Fibroblast of villous mesenchyme (primary cell): Measurements from ENCODE around the gene FHAD1. TPM values are rescaled to one million over a fixed set of nuclear protein-coding genes. Genes with fewer than 3 reads are reported as not detected.
A peak's percentile ranks its signal among the peaks of the same experiment; 100 is the strongest.

Experiments
- DNase-seq: peaks from one replicate; pipeline ENCODE4 v3.0.0-alpha.2; 2010; ENCODE audit warnings: low read depth
- H3K4me3 ChIP-seq: 2 replicates; pipeline ENCODE4 v1.5.1; 2011; ENCODE audit warnings: low read depth, mild to moderate bottlenecking, low read length
- total RNA-seq: library from RNA; depleted of rRNA; stranded (reverse); fragments of >200 nt; gene quantifications from 2 replicates; pipeline ENCODE4 v1.2.3, GENCODE V29; 2012
- TF ChIP-seq, protein P1 (sequence below): IDR thresholded peaks from 2 replicates; pipeline ENCODE4 v1.5.1; 2012; ENCODE audit warnings: low read depth, mild to moderate bottlenecking, low read length; ENCODE audit not compliant: insufficient read depth

The FHAD1 gene
- total RNA-seq, 1 donor: under 0.01 TPM

DNA sequence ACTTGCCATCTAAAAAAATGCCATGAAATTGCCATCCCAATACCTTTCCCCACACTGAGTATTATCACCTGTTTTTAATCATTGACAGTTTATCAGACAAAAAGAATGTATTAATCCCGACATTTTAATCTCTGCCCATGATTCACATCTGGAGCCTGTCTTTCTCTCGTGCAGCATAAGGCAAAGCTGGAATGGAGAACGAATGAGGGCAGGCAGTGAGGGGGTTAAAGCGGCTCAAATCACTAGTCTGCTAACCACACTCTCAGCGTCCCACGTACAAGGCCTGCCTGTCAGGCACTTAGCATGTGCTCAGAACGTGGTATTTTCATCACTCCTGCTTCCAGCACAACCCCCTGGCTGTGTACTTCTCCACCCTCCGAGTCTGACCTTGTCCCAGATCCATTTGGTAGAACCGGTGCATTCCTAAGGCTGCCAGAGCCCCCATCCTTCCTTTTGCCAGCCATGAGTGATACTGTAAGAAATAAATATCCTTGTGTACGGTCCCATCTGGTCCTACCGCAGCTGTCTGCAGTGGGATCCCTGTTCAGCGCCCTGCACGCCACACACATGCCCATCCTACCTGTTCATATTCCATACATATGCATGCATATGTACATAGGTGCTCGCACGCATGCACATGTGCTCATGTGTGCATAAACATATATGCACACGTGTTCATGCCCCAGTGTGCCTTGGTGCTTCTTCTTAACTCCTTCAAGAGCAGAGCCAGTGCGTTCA lies 34.6 kb upstream of the FHAD1 start:
- DNase-seq: no peak
- no peak overlapping the region for H3K4me3 ChIP-seq
- TF ChIP-seq, protein P1, sequence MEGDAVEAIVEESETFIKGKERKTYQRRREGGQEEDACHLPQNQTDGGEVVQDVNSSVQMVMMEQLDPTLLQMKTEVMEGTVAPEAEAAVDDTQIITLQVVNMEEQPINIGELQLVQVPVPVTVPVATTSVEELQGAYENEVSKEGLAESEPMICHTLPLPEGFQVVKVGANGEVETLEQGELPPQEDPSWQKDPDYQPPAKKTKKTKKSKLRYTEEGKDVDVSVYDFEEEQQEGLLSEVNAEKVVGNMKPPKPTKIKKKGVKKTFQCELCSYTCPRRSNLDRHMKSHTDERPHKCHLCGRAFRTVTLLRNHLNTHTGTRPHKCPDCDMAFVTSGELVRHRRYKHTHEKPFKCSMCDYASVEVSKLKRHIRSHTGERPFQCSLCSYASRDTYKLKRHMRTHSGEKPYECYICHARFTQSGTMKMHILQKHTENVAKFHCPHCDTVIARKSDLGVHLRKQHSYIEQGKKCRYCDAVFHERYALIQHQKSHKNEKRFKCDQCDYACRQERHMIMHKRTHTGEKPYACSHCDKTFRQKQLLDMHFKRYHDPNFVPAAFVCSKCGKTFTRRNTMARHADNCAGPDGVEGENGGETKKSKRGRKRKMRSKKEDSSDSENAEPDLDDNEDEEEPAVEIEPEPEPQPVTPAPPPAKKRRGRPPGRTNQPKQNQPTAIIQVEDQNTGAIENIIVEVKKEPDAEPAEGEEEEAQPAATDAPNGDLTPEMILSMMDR: no peak

DNA sequence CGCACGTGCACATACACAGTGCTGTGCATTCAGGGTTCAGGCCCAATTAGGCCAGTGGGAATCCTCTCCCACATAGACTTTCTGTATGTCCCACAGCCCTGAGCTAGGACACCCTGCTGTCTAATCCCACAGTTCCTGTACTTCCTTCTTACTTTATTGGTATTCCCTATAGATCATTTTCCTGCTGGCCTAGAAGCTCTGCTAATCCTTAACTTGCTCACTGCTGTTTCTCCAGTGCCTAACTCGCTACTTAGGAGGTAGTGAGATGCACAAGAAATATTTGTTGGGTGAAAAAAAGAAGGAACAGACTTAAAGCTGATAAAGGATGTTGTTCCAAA lies 34.1 kb upstream of the FHAD1 start:
- TF ChIP-seq, protein P1: no peak
- no peak for DNase-seq
- no peak overlapping the region for H3K4me3 ChIP-seq

DNA sequence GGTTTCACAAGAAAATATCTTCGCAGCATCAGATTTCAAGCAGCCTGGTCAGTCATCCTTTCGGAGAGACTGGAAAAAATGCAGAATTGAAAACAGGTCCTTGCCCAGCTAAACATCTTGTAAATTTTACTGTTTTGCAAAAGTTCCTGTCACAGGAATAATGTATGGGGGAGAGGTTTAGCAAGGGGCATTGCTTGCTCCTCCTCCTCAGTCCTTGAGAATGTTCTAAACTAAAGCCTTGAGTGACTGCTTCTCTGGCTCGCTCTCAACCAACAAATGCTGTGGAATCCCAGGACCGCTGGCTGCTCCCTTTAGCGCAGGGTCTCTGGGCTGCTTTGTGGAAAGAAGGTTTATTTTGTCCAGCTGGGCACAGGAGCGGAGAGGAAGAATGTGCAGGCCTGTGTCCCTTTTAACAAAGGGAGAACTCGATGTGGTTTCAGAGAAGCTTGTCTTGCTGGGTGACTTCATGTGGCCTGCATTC lies 33.6 kb upstream of the FHAD1 start:
- TF ChIP-seq, protein P1: no peak
- peak; percentile 90 for DNase-seq
- no peak overlapping the region for H3K4me3 ChIP-seq

DNA sequence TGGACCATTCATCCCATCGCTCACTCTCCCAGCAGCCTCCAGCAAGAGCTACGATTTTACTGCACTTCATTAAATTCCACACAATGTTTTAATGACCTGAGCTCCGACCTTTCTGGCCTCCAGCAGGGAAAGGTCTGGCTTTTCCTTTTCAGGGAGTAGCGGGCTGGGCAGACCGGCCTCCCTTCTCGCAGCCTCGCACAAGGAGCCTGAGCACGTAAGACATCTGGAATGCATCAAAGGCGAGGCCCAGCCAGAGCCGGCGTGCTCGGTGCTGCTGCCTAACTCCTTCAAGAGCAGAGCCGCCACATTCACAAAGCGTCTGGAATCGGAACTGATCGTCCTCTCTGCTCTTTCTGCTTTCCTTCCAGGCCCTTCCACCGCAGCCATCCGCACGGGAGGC lies 32.5 kb upstream of the FHAD1 start:
- no peak overlapping the region for H3K4me3 ChIP-seq
- peak; percentile 95 for DNase-seq
- TF ChIP-seq, protein P1: no peak

DNA sequence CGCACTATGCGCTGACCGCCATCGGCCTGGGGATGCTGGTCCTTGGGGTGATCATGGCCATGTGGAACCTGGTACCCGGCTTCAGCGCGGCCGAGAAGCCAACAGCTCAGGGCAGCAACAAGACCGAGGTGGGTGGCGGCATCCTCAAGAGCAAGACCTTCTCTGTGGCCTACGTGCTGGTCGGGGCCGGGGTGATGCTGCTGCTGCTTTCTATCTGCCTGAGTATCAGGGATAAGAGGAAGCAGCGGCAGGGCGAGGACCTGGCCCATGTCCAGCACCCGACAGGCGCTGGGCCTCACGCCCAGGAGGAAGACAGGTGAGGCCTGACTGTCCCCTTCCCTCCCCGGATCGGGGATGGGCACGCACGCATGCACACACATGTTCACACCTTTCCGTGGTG lies 31.9 kb upstream of the FHAD1 start:
- TF ChIP-seq, protein P1: no peak
- no peak overlapping the region for H3K4me3 ChIP-seq
- no peak for DNase-seq

DNA sequence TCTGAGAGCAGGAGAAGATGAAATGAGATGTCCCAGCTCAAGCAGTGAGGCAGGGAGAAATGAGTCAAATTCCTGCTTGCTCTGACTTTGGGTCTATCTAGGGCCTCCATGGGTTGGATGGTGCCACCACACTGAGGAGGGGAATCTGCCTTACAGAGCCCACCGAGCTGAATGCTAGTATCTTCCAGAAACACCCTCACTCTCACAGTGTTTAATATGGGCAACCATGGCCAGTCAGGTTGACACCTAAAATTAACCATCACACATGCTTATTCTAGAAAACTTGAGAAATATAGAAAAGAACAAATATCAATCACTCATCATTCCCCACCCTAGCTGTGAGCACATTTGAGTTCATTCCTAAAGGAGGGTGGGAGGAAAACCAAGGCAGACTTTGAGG lies 29.4 kb upstream of the FHAD1 start:
- no peak for DNase-seq
- H3K4me3 ChIP-seq: no peak overlapping the region
- TF ChIP-seq, protein P1: no peak
